ENCODE results near the gene NUDT17.

NUDT17 gene

DNA sequence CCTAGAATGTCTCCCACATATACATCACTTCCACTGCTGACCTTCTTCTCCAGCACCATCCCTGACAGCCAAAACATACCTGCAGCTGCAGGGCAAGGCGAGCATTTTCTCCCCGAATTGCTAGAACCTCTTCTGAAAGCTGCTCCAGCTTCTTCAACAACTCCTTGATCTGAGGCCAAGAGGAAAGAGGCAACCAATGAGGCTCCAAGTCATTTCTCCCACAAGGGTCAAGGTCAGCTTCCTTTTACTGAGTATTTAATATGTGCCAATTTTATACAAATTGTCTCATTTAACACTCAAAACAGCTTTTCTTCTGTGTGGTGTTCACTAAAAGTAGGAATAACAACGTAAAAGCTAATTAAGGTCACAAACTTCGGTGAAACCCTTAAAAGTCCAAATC lies 22.8 kb downstream of the NUDT17 start:
- Mint-ChIP-seq H3K4me1 (peaks cover 24% of the 10 kb centered on the region), H3K27ac (no peak overlapping the region), H3K27me3 (peaks cover 34% of the 10 kb centered on the region), H3K9me3 (no peaks in the 10 kb centered on the region), H3K4me3 (no peak overlapping the region)
- DNase-seq: no peak
- ATAC-seq: no peak

DNA sequence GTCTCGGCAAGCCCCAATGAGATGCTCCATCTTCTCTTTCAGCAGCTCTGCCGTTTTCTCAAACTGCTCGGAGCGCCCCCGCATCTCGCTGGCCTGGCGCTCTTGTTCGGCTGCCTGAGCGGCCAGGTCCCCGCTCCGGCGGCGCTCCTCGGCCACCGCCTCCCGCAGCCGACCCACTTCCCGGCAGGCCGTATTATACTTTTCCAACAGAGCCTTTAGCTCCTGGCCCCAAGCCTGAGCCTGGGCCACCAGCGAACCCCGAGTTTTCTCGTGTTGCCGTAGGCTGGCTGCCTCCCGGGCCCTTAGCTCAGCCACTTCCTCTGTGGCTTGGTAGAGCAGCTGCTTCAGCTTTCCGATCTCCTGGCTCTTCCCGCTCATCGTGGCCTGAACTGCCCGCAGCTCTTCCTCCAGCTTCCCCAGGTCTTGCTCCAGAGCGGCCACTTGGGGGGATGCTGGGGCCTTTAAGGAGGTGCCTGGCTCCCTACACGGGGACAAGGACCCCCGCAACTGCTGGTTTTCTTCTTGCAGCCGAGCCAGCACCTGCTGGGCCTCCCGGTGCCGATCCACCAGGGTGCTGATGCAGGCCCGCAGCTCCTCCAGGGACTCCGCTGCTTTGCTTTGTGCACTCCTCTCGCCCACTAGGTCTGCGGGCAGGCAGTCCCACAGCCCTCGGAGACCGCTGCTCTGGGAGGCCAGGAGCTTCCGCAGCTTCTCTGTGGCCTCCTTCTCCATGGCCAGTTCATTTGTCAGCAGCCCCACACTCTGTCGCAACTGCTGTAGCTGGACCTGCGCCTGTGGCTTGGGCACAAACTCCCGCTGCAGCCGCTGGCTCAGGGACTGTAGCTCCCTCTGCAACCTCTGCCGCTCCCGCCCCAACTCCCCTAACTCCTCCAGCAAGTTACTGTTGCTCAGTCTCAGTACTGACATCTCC lies 26.8 kb downstream of the NUDT17 start:
- peak; percentile 87 for ATAC-seq
- H3K9me3 Mint-ChIP-seq: no peaks in the 10 kb centered on the region
- H3K4me3 Mint-ChIP-seq: peak overlapping the region; percentile 77 to 82
- H3K4me1 Mint-ChIP-seq: peaks cover 24% of the 10 kb centered on the region
- peak overlapping the region; percentile 72 to 94 for H3K27ac Mint-ChIP-seq
- DNase-seq: peak; percentile 52
- H3K27me3 Mint-ChIP-seq: peaks cover 43% of the 10 kb centered on the region

DNA sequence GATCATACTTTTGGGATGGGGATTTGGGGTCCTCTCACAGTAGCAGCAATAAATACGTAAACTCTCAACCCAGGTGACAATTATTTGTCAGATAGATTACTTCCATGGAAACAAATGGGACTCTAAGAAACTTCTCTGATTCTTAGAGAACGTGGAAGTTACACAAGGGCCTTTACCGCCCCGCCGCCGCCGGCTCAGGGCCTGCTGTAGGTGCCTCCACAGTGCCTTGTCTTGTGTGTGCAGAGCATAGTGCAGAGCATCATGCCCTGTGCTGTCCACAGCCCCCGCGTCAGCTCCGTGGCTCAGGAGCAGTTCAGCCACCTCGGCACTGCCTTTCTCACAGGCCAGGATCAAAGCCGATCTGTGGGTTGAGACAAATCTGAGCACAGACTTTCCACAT lies 29.2 kb downstream of the NUDT17 start:
- Mint-ChIP-seq H3K9me3 (no peaks in the 10 kb centered on the region), H3K27ac (no peak overlapping the region), H3K27me3 (peaks cover 33% of the 10 kb centered on the region), H3K4me1 (peaks cover 19% of the 10 kb centered on the region), H3K4me3 (no peak overlapping the region)
- no peak for ATAC-seq
- no peak for DNase-seq

DNA sequence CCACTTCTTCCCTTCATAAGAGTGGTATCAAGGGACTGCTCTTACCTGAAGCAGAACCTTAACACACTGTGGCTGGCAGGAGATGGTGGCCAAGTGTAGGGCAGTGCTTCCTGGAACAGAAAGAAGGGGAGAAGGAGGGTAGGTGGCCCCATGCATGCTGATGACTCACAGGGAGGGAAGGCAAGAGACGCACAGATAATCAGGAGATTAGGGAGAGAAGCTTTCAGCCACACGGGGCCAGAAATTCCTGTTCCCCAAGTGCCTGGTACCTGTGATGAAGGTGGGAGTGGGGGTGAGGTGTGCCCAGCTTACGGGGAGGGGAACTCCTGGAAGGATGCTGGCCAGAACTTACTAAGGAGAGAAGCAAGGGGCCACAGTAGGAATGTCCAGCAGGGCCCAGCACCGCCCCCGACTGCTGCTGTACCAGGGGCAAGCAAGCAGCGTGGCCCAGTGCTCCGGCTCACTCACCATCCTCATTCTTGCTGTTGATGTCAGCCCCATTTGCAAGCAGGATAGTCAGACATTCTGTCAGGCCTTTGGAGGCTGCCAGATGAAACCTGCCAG lies 32.6 kb downstream of the NUDT17 start:
- DNase-seq: no peak
- ATAC-seq: no peak
- peaks cover 38% of the 10 kb centered on the region for H3K27me3 Mint-ChIP-seq
- no peaks in the 10 kb centered on the region for H3K9me3 Mint-ChIP-seq
- peaks cover 2% of the 10 kb centered on the region for H3K4me1 Mint-ChIP-seq
- no peak overlapping the region for H3K4me3 Mint-ChIP-seq
- peak overlapping the region in 1 of 2 donors; percentile 86 for H3K27ac Mint-ChIP-seq

DNA sequence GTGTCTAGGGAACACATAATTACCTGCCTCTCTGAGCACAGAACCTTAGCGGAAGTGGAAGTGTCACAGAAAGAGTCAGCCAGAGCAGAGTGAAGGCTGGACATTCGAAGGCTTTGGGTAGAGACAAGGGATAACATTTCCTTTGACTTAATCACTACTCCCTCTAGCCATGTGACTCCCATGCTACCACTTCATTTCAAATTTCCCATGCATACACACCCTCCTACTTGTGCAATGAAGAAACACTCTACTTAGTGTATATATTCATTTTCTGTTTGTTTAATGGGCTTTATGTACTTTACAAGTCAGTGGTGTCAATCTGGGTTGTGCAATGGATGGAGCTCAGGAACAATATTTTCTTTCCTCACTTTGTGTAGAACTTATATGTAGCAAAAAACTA lies 33.3 kb downstream of the NUDT17 start:
- H3K27me3 Mint-ChIP-seq: peaks cover 38% of the 10 kb centered on the region
- no peak overlapping the region for H3K4me3 Mint-ChIP-seq
- DNase-seq (no peak), ATAC-seq (no peak)
- no peak overlapping the region for H3K27ac Mint-ChIP-seq
- no peaks in the 10 kb centered on the region for H3K9me3 Mint-ChIP-seq
- H3K4me1 Mint-ChIP-seq: no peaks in the 10 kb centered on the region

DNA sequence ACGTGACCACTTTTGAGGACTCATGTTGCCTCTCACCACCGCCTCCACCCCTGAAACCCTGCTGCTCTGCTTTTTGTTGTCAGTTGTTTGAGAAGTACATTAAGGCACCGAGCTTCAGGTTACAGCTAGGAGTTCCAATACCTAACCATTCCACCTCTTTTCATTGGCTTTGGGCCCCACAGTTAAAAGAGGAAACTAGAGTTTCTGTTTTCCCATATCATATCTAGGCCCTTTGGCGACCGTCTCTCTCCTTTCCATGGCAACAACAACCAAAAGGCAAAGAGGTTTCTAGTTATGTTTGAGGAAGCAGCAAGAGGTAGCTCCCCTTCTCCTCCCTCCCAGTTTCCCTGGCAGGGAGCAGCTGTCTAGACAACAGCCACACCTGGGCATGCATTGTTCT lies 34.3 kb downstream of the NUDT17 start:
- no peak for ATAC-seq
- Mint-ChIP-seq H3K4me1 (peaks cover 4% of the 10 kb centered on the region), H3K27ac (no peak overlapping the region), H3K4me3 (no peak overlapping the region), H3K9me3 (no peaks in the 10 kb centered on the region), H3K27me3 (peaks cover 45% of the 10 kb centered on the region)
- no peak for DNase-seq

DNA sequence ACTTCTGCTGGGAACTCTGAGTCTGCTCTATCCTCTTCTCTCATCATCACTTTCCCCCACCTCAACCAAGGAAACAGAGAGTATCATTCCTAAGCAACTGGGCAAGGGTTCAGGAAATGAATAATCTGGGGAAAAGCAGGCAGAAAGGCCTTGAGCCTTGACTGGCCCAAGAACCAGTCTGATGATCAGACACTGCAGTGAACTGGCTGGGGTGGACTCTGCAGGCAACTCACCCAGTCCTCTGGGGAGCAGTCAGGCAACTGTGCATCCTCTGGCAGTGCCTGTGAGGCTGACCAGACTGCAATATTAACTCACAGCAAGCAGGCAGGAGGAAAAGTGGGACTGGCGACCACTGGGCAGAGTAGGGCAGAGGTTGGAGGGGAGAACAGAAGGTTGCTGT lies 39.2 kb downstream of the NUDT17 start:
- H3K4me1 Mint-ChIP-seq: peaks cover 20% of the 10 kb centered on the region
- H3K27me3 Mint-ChIP-seq: peaks cover 39% of the 10 kb centered on the region
- H3K4me3 Mint-ChIP-seq: peak overlapping the region; percentile 79 to 86
- DNase-seq: no peak
- no peak for ATAC-seq
- H3K27ac Mint-ChIP-seq: no peak overlapping the region
- H3K9me3 Mint-ChIP-seq: no peaks in the 10 kb centered on the region

DNA sequence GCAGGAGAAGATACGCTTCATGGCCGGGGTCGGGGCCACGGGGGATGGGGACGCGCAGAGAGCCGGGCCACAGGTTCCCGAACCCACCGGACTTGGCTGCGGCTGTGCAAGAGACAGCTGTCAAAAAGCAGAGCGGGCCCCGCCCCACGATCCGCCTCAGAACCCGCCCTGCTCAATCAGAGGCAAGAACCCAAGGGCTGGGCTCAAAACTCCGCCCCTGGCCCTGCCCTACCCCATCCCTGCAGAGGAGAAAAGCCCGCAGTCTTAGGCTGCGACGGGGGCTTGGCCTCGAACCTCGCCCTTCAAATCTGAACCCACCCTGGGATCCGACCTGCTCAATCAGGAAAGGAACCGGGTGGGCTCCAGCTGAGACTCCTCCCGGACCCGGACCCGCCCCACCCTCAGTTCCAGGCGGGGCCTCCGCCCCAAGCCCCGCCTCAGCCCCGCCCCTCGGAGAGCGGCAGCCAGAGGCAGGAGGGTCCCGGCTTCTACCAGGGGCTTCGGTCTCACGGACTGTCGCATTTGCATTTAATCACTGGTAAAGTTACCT lies 40.4 kb downstream of the NUDT17 start, which contains the start of gene ANKRD35:
ANKRD35 (minus strand) TSS at position 129 of the 550 bp plus-strand sequence; CDS start at position 21, 108 bp downstream.
- H3K27ac Mint-ChIP-seq: peak within 1 kb of the TSS in 1 of 2 donors; percentile 10

DNA sequence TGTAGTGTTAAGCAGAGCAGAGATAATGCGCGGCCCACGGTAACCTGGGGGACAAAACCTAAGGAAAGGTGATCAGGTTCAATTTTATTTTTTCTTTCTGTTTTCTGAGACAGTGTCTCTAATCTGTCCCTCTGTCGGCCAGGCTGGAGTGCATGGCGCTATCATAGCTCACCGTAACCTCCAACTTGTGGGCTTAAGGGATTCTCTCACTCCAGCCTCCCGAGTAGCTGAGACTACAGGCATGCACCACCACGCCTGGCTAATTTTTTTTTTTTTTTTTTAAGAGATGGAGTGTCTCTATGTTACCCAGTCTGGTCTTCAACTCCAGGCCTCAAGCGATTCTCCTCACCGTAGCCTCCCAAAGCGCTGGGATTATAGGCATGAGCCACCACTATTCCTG lies 41.0 kb downstream of the NUDT17 start:
- H3K4me1 Mint-ChIP-seq: peaks cover 20% of the 10 kb centered on the region
- no peak for DNase-seq
- H3K9me3 Mint-ChIP-seq: no peaks in the 10 kb centered on the region
- no peak for ATAC-seq
- no peak overlapping the region for H3K27ac Mint-ChIP-seq
- peaks cover 39% of the 10 kb centered on the region for H3K27me3 Mint-ChIP-seq
- H3K4me3 Mint-ChIP-seq: peak overlapping the region; percentile 79 to 86

More for the DNA sequence above, 40.4 kb downstream of the NUDT17 start, which contains the start of gene ANKRD35:
- H3K4me3 Mint-ChIP-seq: peak within 1 kb of the TSS; percentile 79 to 86
- H3K27me3 Mint-ChIP-seq: peaks cover 39% of the 10 kb centered on the region
- H3K4me1 Mint-ChIP-seq: peaks cover 20% of the 10 kb centered on the region
- no peaks in the 10 kb centered on the region for H3K9me3 Mint-ChIP-seq
- DNase-seq: peak; percentile 85 to 86
- ATAC-seq: peak; percentile 100

DNA sequence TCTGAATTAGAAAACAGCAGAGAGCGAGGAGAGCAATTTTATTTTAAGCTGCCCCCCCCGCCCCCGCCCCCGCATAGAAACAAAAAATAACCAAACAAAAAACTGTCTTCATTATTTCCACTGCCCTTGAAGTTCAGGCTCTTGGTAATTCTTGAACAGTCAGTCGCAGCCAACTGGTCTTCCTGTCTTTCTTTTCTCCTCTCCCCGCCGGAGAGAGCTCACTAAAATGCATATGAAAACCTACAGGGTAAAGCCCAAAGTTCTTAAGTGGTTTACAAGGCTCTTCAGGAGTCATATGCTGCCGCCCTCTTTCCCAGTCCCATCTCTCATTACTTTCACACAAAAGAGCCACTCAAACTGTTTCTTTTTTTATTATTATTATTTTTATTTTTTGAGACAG lies 41.4 kb downstream of the NUDT17 start:
- Mint-ChIP-seq H3K4me1 (peaks cover 20% of the 10 kb centered on the region), H3K9me3 (no peaks in the 10 kb centered on the region), H3K4me3 (peak overlapping the region; percentile 33 to 59), H3K27me3 (peaks cover 39% of the 10 kb centered on the region), H3K27ac (no peak overlapping the region)
- DNase-seq (no peak), ATAC-seq (no peak)

DNA sequence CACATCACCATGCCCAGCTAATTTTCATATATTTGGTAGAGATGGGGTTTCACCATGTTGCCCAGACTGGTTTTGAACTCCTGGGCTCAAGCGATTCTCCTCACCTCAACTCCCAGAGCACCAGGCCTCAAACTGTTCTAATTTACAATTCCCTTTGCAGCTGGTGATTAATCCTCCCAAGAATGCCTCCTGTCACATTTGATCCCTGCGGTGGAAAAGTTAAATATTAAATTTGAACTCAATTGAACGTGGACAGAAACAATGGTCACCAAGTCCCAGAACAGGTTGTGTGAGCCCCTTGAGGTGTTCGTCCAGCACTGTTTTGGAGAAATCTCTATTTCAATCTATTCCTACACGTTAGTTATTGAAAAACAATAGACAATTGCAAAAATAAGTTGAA lies 42.2 kb downstream of the NUDT17 start:
- ATAC-seq (no peak), DNase-seq (no peak)
- peaks cover 20% of the 10 kb centered on the region for H3K4me1 Mint-ChIP-seq
- peaks cover 31% of the 10 kb centered on the region for H3K27me3 Mint-ChIP-seq
- H3K4me3 Mint-ChIP-seq: no peak overlapping the region
- H3K27ac Mint-ChIP-seq: no peak overlapping the region
- H3K9me3 Mint-ChIP-seq: no peaks in the 10 kb centered on the region

DNA sequence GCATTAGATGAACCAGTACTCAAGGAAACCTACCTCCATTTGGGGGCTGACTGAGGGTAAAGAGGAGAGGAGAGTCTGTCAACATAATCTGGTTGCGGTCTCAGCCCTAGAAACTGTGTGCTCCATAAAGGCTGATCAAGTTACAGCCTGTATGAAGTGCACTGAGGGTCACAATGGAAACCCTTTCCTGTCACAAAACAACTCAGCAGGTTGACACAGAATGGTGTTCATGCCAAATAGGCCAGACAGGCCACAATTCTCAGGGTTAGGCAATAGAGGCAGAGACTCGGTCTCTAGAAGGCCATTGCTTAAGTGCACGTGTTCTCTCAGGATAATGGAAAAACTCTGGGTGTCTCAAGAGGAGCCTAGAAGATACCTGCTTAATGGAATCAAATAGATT lies 44.3 kb downstream of the NUDT17 start:
- peaks cover 16% of the 10 kb centered on the region for H3K4me1 Mint-ChIP-seq
- H3K4me3 Mint-ChIP-seq: no peak overlapping the region
- no peaks in the 10 kb centered on the region for H3K9me3 Mint-ChIP-seq
- DNase-seq (no peak), ATAC-seq (no peak)
- H3K27ac Mint-ChIP-seq: no peak overlapping the region
- peaks cover 10% of the 10 kb centered on the region for H3K27me3 Mint-ChIP-seq

DNA sequence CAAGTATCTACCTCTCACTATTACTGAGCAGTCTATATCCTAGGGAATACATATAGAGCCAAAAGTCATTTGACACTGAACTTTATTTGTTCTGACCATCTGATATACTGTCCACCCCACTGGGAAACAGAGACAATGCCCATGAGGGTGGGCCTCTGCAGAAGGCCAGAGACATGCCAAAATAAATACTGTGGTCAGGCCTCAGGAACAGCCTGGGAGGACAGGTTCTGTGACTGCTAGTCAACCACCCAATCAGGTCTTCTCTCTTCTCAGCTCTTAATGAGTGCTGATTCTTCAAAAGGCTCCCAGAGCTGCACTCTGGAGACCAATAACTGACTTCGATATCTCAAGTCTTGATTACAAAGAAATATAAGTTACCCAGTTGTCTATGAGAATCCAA lies 45.7 kb downstream of the NUDT17 start:
- Mint-ChIP-seq H3K4me1 (peaks cover 2% of the 10 kb centered on the region), H3K27me3 (no peaks in the 10 kb centered on the region), H3K9me3 (no peaks in the 10 kb centered on the region), H3K27ac (no peak overlapping the region), H3K4me3 (no peak overlapping the region)
- ATAC-seq (no peak), DNase-seq (no peak)

DNA sequence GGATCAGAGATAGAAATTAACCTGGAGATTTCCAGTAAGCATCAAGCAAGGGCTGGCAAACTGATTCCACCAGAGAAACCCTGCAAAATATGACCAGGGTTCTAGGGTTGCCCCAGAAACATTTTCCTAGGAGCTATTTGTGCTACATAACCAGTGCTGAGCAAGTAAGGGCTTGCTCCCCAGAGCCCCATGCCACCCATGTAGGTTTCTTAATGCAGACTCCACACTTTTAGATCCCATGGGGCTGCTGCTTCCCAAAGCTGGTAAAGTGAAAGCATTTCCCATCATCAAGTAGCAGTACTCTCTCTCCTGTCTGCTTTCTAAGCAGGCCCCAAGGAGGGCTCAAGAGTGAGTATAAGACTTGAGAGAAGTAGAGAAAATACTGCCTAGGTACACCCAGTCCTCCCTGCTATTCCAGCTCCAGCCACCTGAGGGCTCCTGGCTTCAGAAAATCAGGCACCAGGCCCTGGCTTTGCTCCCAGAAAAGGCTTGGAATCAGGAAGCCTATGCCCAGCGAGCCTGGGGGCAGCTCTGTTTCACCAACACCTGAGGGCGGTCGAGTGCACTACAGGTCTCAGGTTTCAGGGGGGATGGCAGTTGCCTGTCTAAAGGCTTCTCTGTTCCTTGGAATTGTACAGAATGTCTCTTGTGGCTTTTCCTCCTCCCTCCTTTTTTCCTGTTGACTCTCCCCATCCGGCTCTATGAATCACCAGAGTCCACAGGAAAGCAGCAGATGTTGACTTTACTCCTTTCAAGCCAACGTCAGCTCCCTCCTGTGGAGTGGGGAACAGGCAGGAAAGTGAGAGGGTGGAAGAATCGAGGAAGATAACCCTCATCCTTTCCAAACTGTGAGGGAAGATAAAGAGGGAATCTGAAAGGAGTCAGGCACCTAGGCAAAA lies 46.4 kb downstream of the NUDT17 start:
- ATAC-seq: peak; percentile 81
- Mint-ChIP-seq H3K4me3 (no peak overlapping the region), H3K4me1 (no peaks in the 10 kb centered on the region), H3K9me3 (no peaks in the 10 kb centered on the region), H3K27me3 (no peaks in the 10 kb centered on the region), H3K27ac (no peak overlapping the region)
- DNase-seq: peak; percentile 43 to 52

DNA sequence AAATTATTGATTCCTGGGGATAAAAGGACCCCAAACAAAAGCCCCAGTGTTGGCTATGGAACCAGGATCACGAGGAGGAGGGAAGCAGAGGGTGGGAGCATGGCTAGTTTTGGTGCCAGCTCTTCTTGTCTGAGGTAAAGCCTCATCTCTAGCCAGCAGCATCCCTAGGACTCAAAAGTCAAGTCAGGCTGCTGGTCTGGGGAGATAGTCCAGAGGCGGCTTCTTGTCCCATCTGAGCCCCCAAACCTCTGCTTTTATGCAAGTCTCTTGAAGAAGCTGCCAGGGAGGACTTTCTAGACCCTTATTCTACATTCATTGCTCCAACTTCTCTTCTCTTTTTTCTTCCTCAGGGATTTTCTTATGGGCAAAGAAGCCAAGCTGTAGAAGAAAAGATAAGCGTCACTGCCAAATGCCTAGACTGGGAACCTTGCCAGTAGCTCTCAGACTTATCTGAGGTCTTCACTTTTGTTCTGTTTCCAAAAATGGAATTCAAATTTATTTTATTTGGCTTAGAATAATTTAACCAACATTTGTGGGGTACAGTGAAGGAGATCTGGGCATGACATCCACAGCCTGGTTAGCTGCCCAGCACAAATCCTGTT lies 47.2 kb downstream of the NUDT17 start:
- Mint-ChIP-seq H3K4me3 (no peak overlapping the region), H3K27ac (no peak overlapping the region), H3K27me3 (no peaks in the 10 kb centered on the region), H3K9me3 (no peaks in the 10 kb centered on the region), H3K4me1 (no peaks in the 10 kb centered on the region)
- DNase-seq: no peak
- no peak for ATAC-seq

Measured in stimulated activated naive CD8-positive, alpha-beta T cell treated with anti-CD3 and anti-CD28 coated beads, Interleukin-15, amount 100 ng/mL, for 72 hours (primary cell).